SK-N-MC (cell line): ENCODE measurements around the gene SLC26A1.

Experiments used
- EZH2 ChIP-seq: fragments of 200-600 bp; sonication (generic); IDR thresholded peaks from one replicate; pipeline ENCODE4 v1.6.1; 2017; ENCODE audit warnings: antibody characterized with exemption
- FOXP2 ChIP-seq: optimal IDR thresholded peaks from 2 replicates; pipeline ENCODE3; 2011; ENCODE audit warnings: mild to moderate bottlenecking, moderate library complexity; ENCODE audit not compliant: insufficient read depth; ENCODE audit errors: extremely low read length, control extremely low read depth
- POLR2AphosphoS5 ChIP-seq: IDR thresholded peaks from 2 replicates; pipeline ENCODE4 v1.6.1; 2012; ENCODE audit warnings: mild to moderate bottlenecking, low read depth, low read length, borderline replicate concordance

DNA sequence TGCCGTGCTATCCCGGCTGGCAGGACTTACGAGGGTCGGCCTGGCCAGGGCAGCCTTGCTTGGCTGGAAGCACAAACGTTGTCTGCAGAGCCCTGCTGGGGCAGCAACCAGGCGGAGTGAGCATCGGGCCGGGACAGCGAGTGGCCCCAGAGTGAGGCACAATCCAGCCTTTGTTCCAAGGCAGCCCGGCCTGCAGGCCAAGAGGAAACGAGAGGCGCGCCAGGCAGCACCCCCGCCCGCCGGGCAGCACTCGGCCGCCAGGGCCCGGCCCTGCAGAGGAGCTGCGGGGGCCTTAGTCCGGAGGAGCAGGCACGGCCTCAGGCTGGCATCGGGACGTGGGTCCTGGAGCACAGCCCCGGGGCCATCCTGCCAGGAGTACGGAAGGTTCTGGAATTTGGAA is 42.3 kb upstream of the SLC26A1 start:
- TF ChIP-seq EZH2 (no peak), POLR2AphosphoS5 (no peak), FOXP2 (no peak)
